Nephron (organoid): ENCODE measurements around the gene SH2D5.

ENCODE experiments used
- H3K27ac Mint-ChIP-seq, 3 experiments: 2 replicates each; pipeline ENCODE4 v1.8.0; 2020; ENCODE audit warnings: mixed read lengths in 3 of 3, mild to moderate bottlenecking in 2 of 3, moderate library complexity in 1 of 3
- H3K27me3 Mint-ChIP-seq: 2 replicates; pipeline ENCODE4 v1.8.0; 2021; ENCODE audit warnings: low read depth, mild to moderate bottlenecking, moderate library complexity, mixed read lengths
- H3K36me3 Mint-ChIP-seq: 2 replicates; pipeline ENCODE4 v1.8.0; 2020; ENCODE audit warnings: low read depth, mixed read lengths
- H3K4me1 Mint-ChIP-seq: 2 replicates; pipeline ENCODE4 v1.8.0; 2020; ENCODE audit warnings: mixed read lengths
- H3K4me3 Mint-ChIP-seq, 3 experiments: 2 replicates each; pipeline ENCODE4 v1.8.0; 2020; ENCODE audit warnings: mild to moderate bottlenecking in 3 of 3, mixed read lengths in 3 of 3, moderate library complexity in 2 of 3
- H3K9me3 Mint-ChIP-seq: 2 replicates; pipeline ENCODE4 v1.8.0; 2020; ENCODE audit warnings: mixed read lengths
- TF ChIP-seq, protein P1 (sequence below), 3 experiments: fragments of 200-600 bp; sonication (generic); IDR thresholded peaks; one replicate each; pipeline ENCODE4 v1.5.0; 2021; ENCODE audit warnings: antibody characterized with exemption in 3 of 3; ENCODE audit not compliant: unreplicated experiment in 3 of 3

The SH2D5 gene

DNA sequence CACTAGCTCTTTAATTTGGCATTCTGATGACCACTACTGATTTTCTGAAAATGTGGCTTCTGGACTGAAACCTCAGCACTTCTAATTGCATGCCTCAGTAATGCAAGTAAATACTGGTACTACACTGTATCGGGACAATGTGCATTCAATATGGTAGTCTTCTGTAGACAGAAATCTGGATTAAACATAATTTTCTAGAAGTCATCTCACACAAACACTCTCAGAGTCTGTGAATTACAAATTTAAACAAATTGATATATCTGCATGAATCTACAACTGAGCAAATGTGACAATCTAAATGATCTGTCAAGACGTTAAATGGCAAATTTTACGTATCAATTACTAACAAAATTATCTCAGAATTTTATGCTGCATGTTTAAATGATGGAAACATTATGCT is 30.9 kb upstream of the SH2D5 start:
- TF ChIP-seq, protein P1, sequence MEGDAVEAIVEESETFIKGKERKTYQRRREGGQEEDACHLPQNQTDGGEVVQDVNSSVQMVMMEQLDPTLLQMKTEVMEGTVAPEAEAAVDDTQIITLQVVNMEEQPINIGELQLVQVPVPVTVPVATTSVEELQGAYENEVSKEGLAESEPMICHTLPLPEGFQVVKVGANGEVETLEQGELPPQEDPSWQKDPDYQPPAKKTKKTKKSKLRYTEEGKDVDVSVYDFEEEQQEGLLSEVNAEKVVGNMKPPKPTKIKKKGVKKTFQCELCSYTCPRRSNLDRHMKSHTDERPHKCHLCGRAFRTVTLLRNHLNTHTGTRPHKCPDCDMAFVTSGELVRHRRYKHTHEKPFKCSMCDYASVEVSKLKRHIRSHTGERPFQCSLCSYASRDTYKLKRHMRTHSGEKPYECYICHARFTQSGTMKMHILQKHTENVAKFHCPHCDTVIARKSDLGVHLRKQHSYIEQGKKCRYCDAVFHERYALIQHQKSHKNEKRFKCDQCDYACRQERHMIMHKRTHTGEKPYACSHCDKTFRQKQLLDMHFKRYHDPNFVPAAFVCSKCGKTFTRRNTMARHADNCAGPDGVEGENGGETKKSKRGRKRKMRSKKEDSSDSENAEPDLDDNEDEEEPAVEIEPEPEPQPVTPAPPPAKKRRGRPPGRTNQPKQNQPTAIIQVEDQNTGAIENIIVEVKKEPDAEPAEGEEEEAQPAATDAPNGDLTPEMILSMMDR (IDR thresholded peaks at IDR 0.05; ENCODE audit: unreplicated experiment in 3 of 3), result no peak
- no peaks in the 10 kb centered on the region for H3K9me3 Mint-ChIP-seq

DNA sequence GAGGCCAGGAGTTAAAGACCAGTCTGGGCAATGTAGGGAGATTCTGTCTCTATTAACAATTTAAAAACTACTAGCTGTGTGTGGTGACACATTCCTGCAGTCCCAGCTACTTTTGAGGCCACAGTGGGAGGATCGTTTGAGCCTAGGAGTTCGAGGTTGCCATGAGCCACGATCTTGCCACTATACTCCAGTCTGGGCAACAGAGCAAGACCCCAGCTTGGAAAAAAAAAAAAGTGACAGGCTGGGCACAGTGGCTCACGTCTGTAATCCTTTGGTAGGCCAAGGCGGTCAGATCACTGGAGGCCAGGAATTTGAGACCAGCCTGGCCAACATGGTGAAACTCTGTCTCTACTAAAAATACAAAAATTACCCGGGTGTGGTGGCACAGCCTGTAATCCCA is 27.8 kb upstream of the SH2D5 start:
- Mint-ChIP-seq H3K36me3 (peaks cover 94% of the 10 kb centered on the region), H3K4me1 (no peaks in the 10 kb centered on the region), H3K9me3 (no peaks in the 10 kb centered on the region), H3K27ac (no peak overlapping the region), H3K27me3 (no peaks in the 10 kb centered on the region), H3K4me3 (no peak overlapping the region)
- TF ChIP-seq, protein P1 (IDR thresholded peaks at IDR 0.05; ENCODE audit: unreplicated experiment in 3 of 3), result no peak

More for the DNA sequence above, 30.9 kb upstream of the SH2D5 start:
- no peak overlapping the region for H3K4me3 Mint-ChIP-seq
- no peak overlapping the region for H3K27ac Mint-ChIP-seq
- no peaks in the 10 kb centered on the region for H3K27me3 Mint-ChIP-seq
- no peaks in the 10 kb centered on the region for H3K4me1 Mint-ChIP-seq
- H3K36me3 Mint-ChIP-seq, result peaks cover 93% of the 10 kb centered on the region

DNA sequence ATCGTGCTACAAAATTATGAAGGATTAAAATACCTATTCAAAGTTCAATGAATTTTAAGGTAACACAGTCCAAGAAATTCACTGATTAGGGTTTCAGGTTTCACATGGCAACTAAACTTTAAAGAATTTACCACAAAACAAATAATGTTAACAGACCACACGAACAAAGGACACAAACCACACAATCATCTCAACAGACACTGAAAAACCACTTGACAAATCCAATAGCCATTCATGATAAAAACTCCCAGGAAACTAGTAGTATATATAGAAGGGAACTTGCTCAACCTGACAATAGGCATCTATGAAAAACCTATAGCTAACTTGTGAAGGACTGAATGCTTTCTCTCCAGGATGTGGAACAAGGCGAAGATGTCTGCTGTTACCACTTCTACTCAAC is 21.1 kb upstream of the SH2D5 start:
- Mint-ChIP-seq H3K27me3 (no peaks in the 10 kb centered on the region), H3K4me3 (no peak overlapping the region), H3K36me3 (peaks cover 75% of the 10 kb centered on the region), H3K4me1 (no peaks in the 10 kb centered on the region), H3K27ac (no peak overlapping the region), H3K9me3 (no peaks in the 10 kb centered on the region)
- TF ChIP-seq, protein P1 (IDR thresholded peaks at IDR 0.05; ENCODE audit: unreplicated experiment in 3 of 3), result no peak

DNA sequence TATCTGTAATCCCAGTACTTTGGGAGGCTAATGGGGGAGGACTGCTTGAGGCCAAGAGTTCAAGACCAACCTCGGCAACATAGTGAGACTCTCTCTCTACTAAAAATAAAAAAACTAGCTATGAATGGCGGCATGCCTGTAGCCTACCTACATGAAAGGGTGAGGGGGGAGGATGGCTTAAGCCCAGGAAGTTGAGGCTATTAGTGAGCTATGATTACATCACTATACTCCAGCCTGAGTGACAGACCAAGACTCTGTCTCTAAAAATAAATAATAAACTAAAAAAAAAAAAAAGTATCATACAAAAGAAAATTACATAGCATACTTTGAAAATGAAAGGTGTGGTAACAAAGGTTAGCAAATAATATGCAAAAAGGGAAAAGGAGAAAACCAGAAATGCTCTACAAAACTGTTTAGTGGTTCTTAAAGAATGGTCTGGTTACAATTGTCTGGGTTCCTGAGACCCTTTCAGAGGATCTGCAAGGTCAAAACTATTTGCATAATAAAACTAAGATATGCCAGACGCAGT is 19.0 kb upstream of the SH2D5 start:
- TF ChIP-seq, protein P1 (IDR thresholded peaks at IDR 0.05; ENCODE audit: unreplicated experiment in 3 of 3), result no peak
- Mint-ChIP-seq H3K36me3 (peaks cover 78% of the 10 kb centered on the region), H3K4me1 (no peaks in the 10 kb centered on the region), H3K27ac (no peak overlapping the region), H3K27me3 (no peaks in the 10 kb centered on the region), H3K4me3 (no peak overlapping the region), H3K9me3 (no peaks in the 10 kb centered on the region)

DNA sequence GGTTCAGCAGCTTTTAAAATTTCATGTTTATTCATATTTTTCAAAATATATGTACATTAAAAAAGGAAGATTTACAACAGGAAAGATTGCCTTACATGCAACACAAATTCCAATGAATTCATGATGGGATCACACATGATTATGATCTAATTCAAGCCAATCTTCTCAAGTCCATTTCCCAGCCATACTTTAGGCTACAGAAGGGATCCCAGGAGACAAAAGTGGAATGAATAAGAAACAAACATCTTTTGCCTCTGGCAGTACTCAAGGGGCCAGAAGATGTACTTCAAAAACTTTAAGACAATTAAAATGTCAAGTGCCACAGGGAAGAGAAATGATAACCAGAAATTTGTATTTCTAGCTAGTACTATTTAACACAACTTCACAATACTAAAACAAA is 10.2 kb upstream of the SH2D5 start:
- no peaks in the 10 kb centered on the region for H3K27me3 Mint-ChIP-seq
- no peaks in the 10 kb centered on the region for H3K4me1 Mint-ChIP-seq
- H3K9me3 Mint-ChIP-seq, result no peaks in the 10 kb centered on the region
- no peak overlapping the region for H3K27ac Mint-ChIP-seq
- H3K4me3 Mint-ChIP-seq, result no peak overlapping the region
- TF ChIP-seq, protein P1 (IDR thresholded peaks at IDR 0.05; ENCODE audit: unreplicated experiment in 3 of 3), result no peak
- peaks cover 67% of the 10 kb centered on the region for H3K36me3 Mint-ChIP-seq

DNA sequence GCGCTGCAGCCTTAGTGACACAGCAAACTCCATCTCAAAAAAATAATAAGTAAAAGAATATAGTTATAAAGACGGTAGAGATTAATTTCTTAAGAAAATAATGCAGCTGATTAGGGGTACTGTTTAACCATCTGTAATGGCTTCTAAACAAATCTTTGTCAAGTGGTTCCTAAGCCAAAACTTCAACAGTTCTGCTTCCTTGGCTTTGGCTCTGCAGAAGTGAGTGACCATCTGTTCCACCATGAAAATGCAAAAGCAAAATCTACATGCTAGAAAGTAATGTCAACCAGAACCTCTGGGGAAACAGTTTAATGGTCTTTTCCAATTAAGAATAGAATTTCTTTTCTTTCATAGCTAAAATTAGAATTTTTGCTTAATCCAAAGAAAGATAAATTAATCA is 8.3 kb upstream of the SH2D5 start:
- H3K27me3 Mint-ChIP-seq, result no peaks in the 10 kb centered on the region
- no peaks in the 10 kb centered on the region for H3K4me1 Mint-ChIP-seq
- H3K4me3 Mint-ChIP-seq, result no peak overlapping the region
- TF ChIP-seq, protein P1 (IDR thresholded peaks at IDR 0.05; ENCODE audit: unreplicated experiment in 3 of 3), result no peak
- peaks cover 54% of the 10 kb centered on the region for H3K36me3 Mint-ChIP-seq
- H3K9me3 Mint-ChIP-seq, result no peaks in the 10 kb centered on the region
- H3K27ac Mint-ChIP-seq, result no peak overlapping the region
